ENCODE results near the gene KCNK3.

Gene KCNK3

DNA sequence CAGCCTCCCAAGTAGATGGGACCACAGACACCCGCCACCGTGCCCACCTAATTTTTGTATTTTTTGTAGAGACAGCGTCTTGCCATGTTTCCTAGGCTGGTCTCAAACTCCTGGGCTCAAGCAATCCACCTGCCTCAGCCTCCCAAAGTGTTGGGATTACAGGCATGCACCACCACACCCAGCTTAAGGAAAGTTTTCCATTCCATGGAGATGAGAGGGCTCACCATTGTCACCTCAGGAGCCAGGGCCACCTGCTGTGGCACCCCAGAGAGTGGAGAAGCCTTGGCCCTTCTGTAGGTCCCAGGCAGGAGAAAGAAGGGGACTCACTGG lies 76.2 kb downstream of the KCNK3 start:
- DNase-seq (ENCODE audit: low read depth in 1 of 2, low spot score in 1 of 2), result no peak
- no peak overlapping the region for H3K27ac ChIP-seq (replicated peaks)

DNA sequence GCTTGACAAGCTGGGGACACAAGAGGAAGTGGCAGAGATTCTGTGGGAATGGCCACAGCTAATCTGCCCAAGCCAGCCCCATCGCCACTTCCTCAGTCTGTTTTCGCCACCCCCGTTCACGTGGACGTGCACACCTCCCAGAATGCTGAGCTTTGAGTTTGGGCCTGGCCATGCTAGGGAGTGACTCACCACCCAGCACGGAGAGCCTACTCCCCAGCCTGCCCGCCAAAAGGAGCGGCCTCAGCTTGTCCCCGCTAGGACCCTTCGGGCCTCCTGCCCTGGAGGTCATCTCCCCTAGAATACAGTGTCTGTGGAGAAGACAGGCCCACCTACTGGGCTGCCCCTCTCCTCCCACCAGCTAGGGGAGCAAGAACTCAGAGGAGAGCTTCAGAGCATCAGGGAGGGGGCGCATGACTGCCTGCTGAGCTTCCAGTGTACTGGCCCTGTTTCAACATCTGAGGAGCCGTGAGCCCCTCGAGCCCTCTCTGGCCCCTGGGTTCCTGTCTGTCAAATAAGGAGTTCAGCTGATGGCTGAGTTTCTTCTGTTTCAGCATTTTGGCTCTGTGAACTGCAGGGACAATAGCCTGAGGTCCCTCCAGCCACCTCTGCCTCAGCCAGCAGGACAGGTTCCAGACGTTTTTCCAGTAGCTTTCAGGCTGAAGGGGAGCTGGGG lies 76.7 kb downstream of the KCNK3 start:
- H3K4me3 ChIP-seq (replicated peaks; ENCODE audit: insufficient read depth, low read length), result no peak overlapping the region; the same call in 1 of the 2 replicates
- TF ChIP-seq, protein P1, sequence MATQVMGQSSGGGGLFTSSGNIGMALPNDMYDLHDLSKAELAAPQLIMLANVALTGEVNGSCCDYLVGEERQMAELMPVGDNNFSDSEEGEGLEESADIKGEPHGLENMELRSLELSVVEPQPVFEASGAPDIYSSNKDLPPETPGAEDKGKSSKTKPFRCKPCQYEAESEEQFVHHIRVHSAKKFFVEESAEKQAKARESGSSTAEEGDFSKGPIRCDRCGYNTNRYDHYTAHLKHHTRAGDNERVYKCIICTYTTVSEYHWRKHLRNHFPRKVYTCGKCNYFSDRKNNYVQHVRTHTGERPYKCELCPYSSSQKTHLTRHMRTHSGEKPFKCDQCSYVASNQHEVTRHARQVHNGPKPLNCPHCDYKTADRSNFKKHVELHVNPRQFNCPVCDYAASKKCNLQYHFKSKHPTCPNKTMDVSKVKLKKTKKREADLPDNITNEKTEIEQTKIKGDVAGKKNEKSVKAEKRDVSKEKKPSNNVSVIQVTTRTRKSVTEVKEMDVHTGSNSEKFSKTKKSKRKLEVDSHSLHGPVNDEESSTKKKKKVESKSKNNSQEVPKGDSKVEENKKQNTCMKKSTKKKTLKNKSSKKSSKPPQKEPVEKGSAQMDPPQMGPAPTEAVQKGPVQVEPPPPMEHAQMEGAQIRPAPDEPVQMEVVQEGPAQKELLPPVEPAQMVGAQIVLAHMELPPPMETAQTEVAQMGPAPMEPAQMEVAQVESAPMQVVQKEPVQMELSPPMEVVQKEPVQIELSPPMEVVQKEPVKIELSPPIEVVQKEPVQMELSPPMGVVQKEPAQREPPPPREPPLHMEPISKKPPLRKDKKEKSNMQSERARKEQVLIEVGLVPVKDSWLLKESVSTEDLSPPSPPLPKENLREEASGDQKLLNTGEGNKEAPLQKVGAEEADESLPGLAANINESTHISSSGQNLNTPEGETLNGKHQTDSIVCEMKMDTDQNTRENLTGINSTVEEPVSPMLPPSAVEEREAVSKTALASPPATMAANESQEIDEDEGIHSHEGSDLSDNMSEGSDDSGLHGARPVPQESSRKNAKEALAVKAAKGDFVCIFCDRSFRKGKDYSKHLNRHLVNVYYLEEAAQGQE (IDR thresholded peaks at IDR 0.05; ENCODE audit: insufficient replicate concordance, low read depth), result no peak
- TF ChIP-seq, protein P2, sequence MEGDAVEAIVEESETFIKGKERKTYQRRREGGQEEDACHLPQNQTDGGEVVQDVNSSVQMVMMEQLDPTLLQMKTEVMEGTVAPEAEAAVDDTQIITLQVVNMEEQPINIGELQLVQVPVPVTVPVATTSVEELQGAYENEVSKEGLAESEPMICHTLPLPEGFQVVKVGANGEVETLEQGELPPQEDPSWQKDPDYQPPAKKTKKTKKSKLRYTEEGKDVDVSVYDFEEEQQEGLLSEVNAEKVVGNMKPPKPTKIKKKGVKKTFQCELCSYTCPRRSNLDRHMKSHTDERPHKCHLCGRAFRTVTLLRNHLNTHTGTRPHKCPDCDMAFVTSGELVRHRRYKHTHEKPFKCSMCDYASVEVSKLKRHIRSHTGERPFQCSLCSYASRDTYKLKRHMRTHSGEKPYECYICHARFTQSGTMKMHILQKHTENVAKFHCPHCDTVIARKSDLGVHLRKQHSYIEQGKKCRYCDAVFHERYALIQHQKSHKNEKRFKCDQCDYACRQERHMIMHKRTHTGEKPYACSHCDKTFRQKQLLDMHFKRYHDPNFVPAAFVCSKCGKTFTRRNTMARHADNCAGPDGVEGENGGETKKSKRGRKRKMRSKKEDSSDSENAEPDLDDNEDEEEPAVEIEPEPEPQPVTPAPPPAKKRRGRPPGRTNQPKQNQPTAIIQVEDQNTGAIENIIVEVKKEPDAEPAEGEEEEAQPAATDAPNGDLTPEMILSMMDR (IDR thresholded peaks at IDR 0.05; ENCODE audit: insufficient read depth, low read length), result no peak
- TF ChIP-seq SPI1 (IDR thresholded peaks at IDR 0.05; ENCODE audit: borderline replicate concordance, low read depth) (peak; percentile 99), GABPA (IDR thresholded peaks at IDR 0.05; ENCODE audit: low read depth) (no peak), POLR2AphosphoS5 (IDR thresholded peaks at IDR 0.05; ENCODE audit: low read depth) (peak; percentile 99)
- peak; percentile 86 to 97 for DNase-seq (ENCODE audit: low read depth in 1 of 2, low spot score in 1 of 2)
- H3K27ac ChIP-seq (replicated peaks), result peak overlapping the region; percentile 42
- no peaks in the 10 kb centered on the region for H3K27me3 ChIP-seq (ENCODE audit: insufficient read depth, poor library complexity, severe bottlenecking)

More for the DNA sequence above, 76.2 kb downstream of the KCNK3 start:
- no peak for TF ChIP-seq GABPA (IDR thresholded peaks at IDR 0.05; ENCODE audit: low read depth)
- TF ChIP-seq, protein P1 (IDR thresholded peaks at IDR 0.05; ENCODE audit: insufficient replicate concordance, low read depth), result no peak
- no peak for TF ChIP-seq POLR2AphosphoS5 (IDR thresholded peaks at IDR 0.05; ENCODE audit: low read depth)
- TF ChIP-seq, protein P2 (IDR thresholded peaks at IDR 0.05; ENCODE audit: insufficient read depth, low read length), result no peak
- no peak for TF ChIP-seq SPI1 (IDR thresholded peaks at IDR 0.05; ENCODE audit: borderline replicate concordance, low read depth)
- Histone ChIP-seq H3K4me3 (replicated peaks; ENCODE audit: insufficient read depth, low read length) (no peak overlapping the region), H3K27me3 (ENCODE audit: insufficient read depth, poor library complexity, severe bottlenecking) (no peaks in the 10 kb centered on the region)

DNA sequence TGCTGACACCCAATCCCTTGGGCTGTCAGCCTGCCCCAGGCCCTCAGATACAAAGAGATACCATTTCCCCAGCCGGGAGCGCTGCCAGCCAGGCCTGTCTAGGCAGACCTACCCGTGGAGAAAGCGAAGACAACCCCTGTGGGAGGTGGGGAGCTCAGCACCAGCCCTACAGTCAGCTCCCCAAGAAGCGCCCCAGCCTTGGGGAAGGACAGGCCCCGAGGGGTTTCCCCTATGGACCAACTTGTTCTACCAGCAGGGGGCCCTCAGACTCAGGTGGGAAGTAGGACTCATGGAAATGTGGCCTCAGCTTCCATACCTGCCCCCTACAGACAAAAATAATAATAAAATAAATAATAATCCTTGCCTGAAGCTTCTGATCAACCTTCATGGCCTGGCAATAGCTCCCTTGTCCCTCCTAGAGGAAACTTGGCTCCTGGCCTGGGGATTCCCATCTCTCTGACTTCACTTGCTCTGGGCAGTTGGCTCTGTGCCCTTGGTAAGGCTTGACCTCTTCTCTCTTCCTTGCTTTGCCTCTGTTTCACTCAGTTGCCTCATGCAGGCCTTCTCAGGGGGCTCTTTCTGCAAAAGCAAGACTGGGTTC lies 78.6 kb downstream of the KCNK3 start:
- H3K4me3 ChIP-seq (replicated peaks; ENCODE audit: insufficient read depth, low read length), result no peak overlapping the region
- no peak for DNase-seq (ENCODE audit: low read depth in 1 of 2, low spot score in 1 of 2)
- no peak overlapping the region for H3K27ac ChIP-seq (replicated peaks)
- H3K27me3 ChIP-seq (ENCODE audit: insufficient read depth, poor library complexity, severe bottlenecking), result no peaks in the 10 kb centered on the region
- TF ChIP-seq POLR2AphosphoS5 (IDR thresholded peaks at IDR 0.05; ENCODE audit: low read depth) (no peak), GABPA (IDR thresholded peaks at IDR 0.05; ENCODE audit: low read depth) (no peak), SPI1 (IDR thresholded peaks at IDR 0.05; ENCODE audit: borderline replicate concordance, low read depth) (no peak)
- TF ChIP-seq, protein P1 (IDR thresholded peaks at IDR 0.05; ENCODE audit: insufficient replicate concordance, low read depth), result no peak
- TF ChIP-seq, protein P2 (IDR thresholded peaks at IDR 0.05; ENCODE audit: insufficient read depth, low read length), result no peak

All from HL-60 (cell line).